OCI-LY1 (cell line): Measurements from ENCODE around the gene DYNC2H1.
"Not testable (repeated sequence)": the region's sequence is repeated elsewhere in the genome, so short reads cannot be mapped to it uniquely, and the experiment has no call there.

Experiments used
- H2AFZ ChIP-seq: fragments of 200-600 bp; sonication (generic), shearing (Covaris generic); 2 replicates; pipeline ENCODE4 v1.6.0; 2014; ENCODE audit warnings: antibody characterized with exemption, mild to moderate bottlenecking, low read length
- H3F3A ChIP-seq: fragments of 200-600 bp; sonication (generic), shearing (Covaris generic); 2 replicates; pipeline ENCODE4 v1.6.0; 2014; ENCODE audit warnings: mild to moderate bottlenecking, antibody characterized with exemption, low read length, moderate library complexity; ENCODE audit not compliant: insufficient read depth
- H3K27ac ChIP-seq: fragments of 200-600 bp; sonication (generic); 2 replicates; pipeline ENCODE4 v1.5.1; 2014; ENCODE audit warnings: low read length, mixed run types, mild to moderate bottlenecking, low read depth; ENCODE audit not compliant: poor library complexity, severe bottlenecking
- H3K27me3 ChIP-seq: fragments of 200-600 bp; sonication (generic); 2 replicates; pipeline ENCODE4 v1.6.0; 2014; ENCODE audit warnings: antibody characterized with exemption, mild to moderate bottlenecking, low read length, moderate library complexity; ENCODE audit not compliant: insufficient read depth
- H3K36me3 ChIP-seq: fragments of 200-600 bp; sonication (generic); 2 replicates; pipeline ENCODE4 v1.6.1; 2014; ENCODE audit warnings: mild to moderate bottlenecking, antibody characterized with exemption, low read length, moderate library complexity, mixed read lengths; ENCODE audit not compliant: insufficient read depth
- H3K4me1 ChIP-seq: fragments of 200-600 bp; sonication (generic); 2 replicates; pipeline ENCODE4 v1.5.1; 2014; ENCODE audit warnings: mild to moderate bottlenecking, low read length, moderate library complexity; ENCODE audit not compliant: insufficient read depth, severe bottlenecking
- H3K4me2 ChIP-seq: fragments of 200-600 bp; sonication (generic), shearing (Covaris generic); 2 replicates; pipeline ENCODE4 v1.6.1; 2014; ENCODE audit warnings: low read length
- H3K4me3 ChIP-seq: fragments of 200-600 bp; sonication (generic); 2 replicates; pipeline ENCODE4 v1.5.1; 2014; ENCODE audit warnings: low read length, low read depth, mild to moderate bottlenecking, mixed read lengths; ENCODE audit not compliant: poor library complexity, severe bottlenecking
- H3K79me2 ChIP-seq: fragments of 200-600 bp; shearing (Covaris generic); 2 replicates; pipeline ENCODE4 v1.6.1; 2016; ENCODE audit warnings: mixed run types, low read length, mixed read lengths; ENCODE audit not compliant: insufficient read depth
- H3K9ac ChIP-seq: fragments of 200-600 bp; sonication (generic), shearing (Covaris generic); 2 replicates; pipeline ENCODE4 v1.6.1; 2014; ENCODE audit warnings: mild to moderate bottlenecking, low read length, mixed read lengths
- H3K9me2 ChIP-seq: fragments of 200-600 bp; sonication (generic), shearing (Covaris generic); 2 replicates; pipeline ENCODE4 v1.6.1; 2014; ENCODE audit warnings: low read depth, mild to moderate bottlenecking, low read length, mixed read lengths
- H3K9me3 ChIP-seq: fragments of 200-600 bp; shearing (Covaris generic); 2 replicates; pipeline ENCODE4 v1.6.1; 2014; ENCODE audit warnings: low read length, mixed read lengths
- H4K20me1 ChIP-seq: fragments of 200-600 bp; sonication (generic), shearing (Covaris generic); 2 replicates; pipeline ENCODE4 v1.6.0; 2016; ENCODE audit warnings: mild to moderate bottlenecking, low read length; ENCODE audit not compliant: insufficient read depth
- CTCF ChIP-seq: fragments of 200-600 bp; sonication (generic), shearing (Covaris generic); IDR thresholded peaks from 2 replicates; pipeline ENCODE4 v1.5.1; 2017; ENCODE audit warnings: mild to moderate bottlenecking, antibody characterized with exemption, low read length, moderate library complexity, mixed read lengths
- EZH2 ChIP-seq: fragments of 200-600 bp; sonication (generic), shearing (Covaris generic); IDR thresholded peaks from 2 replicates; pipeline ENCODE4 v1.8.0; 2017; ENCODE audit warnings: borderline replicate concordance, mixed run types, mild to moderate bottlenecking, antibody characterized with exemption, low read length, moderate library complexity, mixed read lengths

DYNC2H1 gene

DNA sequence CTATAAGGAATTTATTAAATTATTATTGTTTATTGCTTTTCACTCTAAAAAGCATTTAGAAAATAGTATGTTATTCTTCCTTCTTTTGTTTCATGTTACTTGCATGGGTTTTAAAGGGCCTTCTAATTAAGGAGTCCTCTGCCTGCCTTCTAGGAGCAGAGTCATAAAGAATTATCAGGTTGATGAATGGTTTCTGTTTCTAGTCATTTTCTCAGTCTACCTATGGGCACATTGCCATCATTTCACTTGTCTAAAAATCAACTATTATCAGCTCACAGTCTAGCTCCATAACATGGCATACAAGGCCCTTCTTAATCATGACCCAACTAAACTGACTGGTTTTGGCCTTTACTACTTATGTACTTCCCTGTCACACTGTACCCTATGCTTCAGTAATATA is 16.2 kb downstream of the DYNC2H1 start:
- no peaks in the 10 kb centered on the region for H3K9me2 ChIP-seq
- no peaks in the 10 kb centered on the region for H3K9me3 ChIP-seq
- no peaks in the 10 kb centered on the region for H3K27me3 ChIP-seq
- H3K4me2 ChIP-seq: no peak overlapping the region
- H3K9ac ChIP-seq: no peak overlapping the region
- H3F3A ChIP-seq: no peaks in the 10 kb centered on the region
- H3K36me3 ChIP-seq: no peaks in the 10 kb centered on the region
- H2AFZ ChIP-seq: no peak overlapping the region
- TF ChIP-seq EZH2: no peak
- TF ChIP-seq CTCF: no peak
- no peaks in the 10 kb centered on the region for H3K79me2 ChIP-seq
- H3K27ac ChIP-seq: no peak overlapping the region
- no peak overlapping the region for H3K4me3 ChIP-seq
- H4K20me1 ChIP-seq: no peaks in the 10 kb centered on the region
- H3K4me1 ChIP-seq: no peaks in the 10 kb centered on the region

DNA sequence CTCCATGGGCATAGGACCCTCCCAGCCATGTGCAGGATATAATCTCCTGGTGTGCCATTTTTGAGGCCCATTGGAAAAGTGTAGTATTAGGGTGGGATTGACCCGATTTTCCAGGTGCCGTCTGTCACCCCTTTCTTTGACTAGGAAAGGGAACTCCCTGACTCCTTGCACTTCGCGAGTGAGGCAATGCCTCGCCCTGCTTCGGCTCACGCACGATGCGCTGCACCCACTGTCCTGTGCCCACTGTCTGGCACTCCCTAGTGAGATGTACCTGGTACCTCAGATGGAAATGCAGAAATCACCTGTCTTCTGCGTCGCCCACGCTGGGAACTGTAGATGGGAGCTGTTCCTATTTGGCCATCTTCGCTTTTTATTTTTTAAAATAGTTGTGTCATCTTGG is 32.8 kb downstream of the DYNC2H1 start:
- not testable (repeated sequence) for H3K9ac ChIP-seq, H3K27ac ChIP-seq, H4K20me1 ChIP-seq, H3F3A ChIP-seq, H3K4me3 ChIP-seq, H3K9me2 ChIP-seq, H3K4me1 ChIP-seq, H3K27me3 ChIP-seq, H3K36me3 ChIP-seq, H3K4me2 ChIP-seq, H3K79me2 ChIP-seq, H3K9me3 ChIP-seq, H2AFZ ChIP-seq

GRCh38 chr11:103147627-103148026 is 38.4 kb downstream of the DYNC2H1 start:
- H3K27me3 ChIP-seq: no peaks in the 10 kb centered on the region
- no peaks in the 10 kb centered on the region for H3K9me3 ChIP-seq
- H3K4me3 ChIP-seq: no peak overlapping the region
- H3F3A ChIP-seq: no peaks in the 10 kb centered on the region
- no peaks in the 10 kb centered on the region for H3K9me2 ChIP-seq
- TF ChIP-seq CTCF (no peak), EZH2 (no peak)
- H4K20me1 ChIP-seq: no peaks in the 10 kb centered on the region
- no peak overlapping the region for H3K27ac ChIP-seq
- no peaks in the 10 kb centered on the region for H3K79me2 ChIP-seq
- no peaks in the 10 kb centered on the region for H3K36me3 ChIP-seq
- H2AFZ ChIP-seq: no peak overlapping the region
- no peak overlapping the region for H3K4me2 ChIP-seq
- no peaks in the 10 kb centered on the region for H3K4me1 ChIP-seq
- no peak overlapping the region for H3K9ac ChIP-seq

GRCh38 chr11:103157542-103157941 is 48.3 kb downstream of the DYNC2H1 start:
- H2AFZ ChIP-seq: no peak overlapping the region
- H3K9me3 ChIP-seq: no peaks in the 10 kb centered on the region
- H4K20me1 ChIP-seq: no peaks in the 10 kb centered on the region
- no peak overlapping the region for H3K4me2 ChIP-seq
- no peak overlapping the region for H3K9ac ChIP-seq
- H3K79me2 ChIP-seq: no peaks in the 10 kb centered on the region
- no peaks in the 10 kb centered on the region; the same call in 1 of the 2 replicates for H3K9me2 ChIP-seq
- H3K27me3 ChIP-seq: no peaks in the 10 kb centered on the region
- TF ChIP-seq EZH2 (no peak), CTCF (no peak)
- H3K4me3 ChIP-seq: no peak overlapping the region
- no peaks in the 10 kb centered on the region for H3K4me1 ChIP-seq
- H3K36me3 ChIP-seq: no peaks in the 10 kb centered on the region
- no peaks in the 10 kb centered on the region for H3F3A ChIP-seq
- no peak overlapping the region for H3K27ac ChIP-seq
